KMS-11 (cell line): ENCODE data around the gene LRRC1.

Experiments
- H2AFZ ChIP-seq: fragments of 200-600 bp; sonication (generic); 2 replicates; pipeline ENCODE4 v1.6.1; 2016; ENCODE audit warnings: antibody characterized with exemption, mixed run types, low read depth
- H3K27ac ChIP-seq: fragments of 200-600 bp; sonication (generic); 2 replicates; pipeline ENCODE4 v1.6.1; 2016; ENCODE audit warnings: mild to moderate bottlenecking, mixed run types
- H3K27me3 ChIP-seq: fragments of 200-600 bp; sonication (generic); 2 replicates; pipeline ENCODE4 v1.6.1; 2017; ENCODE audit warnings: mild to moderate bottlenecking, low read depth, mixed run types, moderate library complexity; ENCODE audit not compliant: insufficient read depth
- H3K36me3 ChIP-seq: fragments of 200-600 bp; sonication (generic); 2 replicates; pipeline ENCODE4 v1.6.1; 2017; ENCODE audit warnings: mild to moderate bottlenecking, mixed run types; ENCODE audit not compliant: insufficient read depth
- H3K4me1 ChIP-seq: fragments of 200-600 bp; sonication (generic); 2 replicates; pipeline ENCODE4 v1.6.1; 2016; ENCODE audit warnings: mild to moderate bottlenecking, low read depth, mixed run types; ENCODE audit not compliant: poor library complexity, severe bottlenecking
- H3K4me2 ChIP-seq: fragments of 200-600 bp; sonication (generic); 2 replicates; pipeline ENCODE4 v1.7.0; 2016; ENCODE audit warnings: mild to moderate bottlenecking, mixed run types
- H3K4me3 ChIP-seq: fragments of 200-600 bp; sonication (generic); IDR thresholded peaks from 2 replicates; pipeline ENCODE4 v1.6.1; 2017; ENCODE audit warnings: low read depth, low read length, mixed read lengths; ENCODE audit not compliant: insufficient read depth
- H3K79me2 ChIP-seq: fragments of 200-600 bp; sonication (generic); 2 replicates; pipeline ENCODE4 v1.6.1; 2016; ENCODE audit warnings: low read depth, mixed run types; ENCODE audit not compliant: insufficient read depth
- H3K9ac ChIP-seq: fragments of 200-600 bp; sonication (generic); 2 replicates; pipeline ENCODE4 v1.6.1; 2016; ENCODE audit warnings: mild to moderate bottlenecking, mixed run types
- H4K20me1 ChIP-seq: fragments of 200-600 bp; sonication (generic); 2 replicates; pipeline ENCODE4 v1.6.1; 2016; ENCODE audit warnings: mild to moderate bottlenecking, mixed run types; ENCODE audit not compliant: insufficient read depth
- CTCF ChIP-seq: fragments of 200-600 bp; sonication (generic); conservative IDR thresholded peaks from 2 replicates; pipeline ENCODE4 v1.6.1; 2017; ENCODE audit warnings: low read depth, mild to moderate bottlenecking, antibody characterized with exemption, low read length, moderate library complexity, mixed read lengths

Gene LRRC1

GRCh38 chr6:53862662-53863462, 68.1 kb downstream of the LRRC1 start:
- Histone ChIP-seq H3K36me3 (no peaks in the 10 kb centered on the region; the same call in 1 of the 2 replicates), H3K4me3 (no peak overlapping the region), H4K20me1 (no peaks in the 10 kb centered on the region), H3K4me1 (peaks cover 9% of the 10 kb centered on the region), H3K27me3 (no peaks in the 10 kb centered on the region), H3K27ac (no peak overlapping the region), H3K9ac (no peak overlapping the region), H3K4me2 (no peak overlapping the region), H2AFZ (no peak overlapping the region), H3K79me2 (peaks cover 3% of the 10 kb centered on the region; the same call in 1 of the 2 replicates)
- no peak for TF ChIP-seq CTCF

GRCh38 chr6:53864781-53865180, 70.0 kb downstream of the LRRC1 start:
- Histone ChIP-seq H3K36me3 (no peaks in the 10 kb centered on the region), H3K27ac (no peak overlapping the region), H4K20me1 (no peaks in the 10 kb centered on the region), H3K4me2 (no peak overlapping the region), H3K27me3 (no peaks in the 10 kb centered on the region), H3K9ac (no peak overlapping the region), H3K4me1 (peaks cover 9% of the 10 kb centered on the region), H3K4me3 (no peak overlapping the region), H3K79me2 (peaks cover 3% of the 10 kb centered on the region; the same call in 1 of the 2 replicates), H2AFZ (no peak overlapping the region)
- no peak for TF ChIP-seq CTCF

DNA sequence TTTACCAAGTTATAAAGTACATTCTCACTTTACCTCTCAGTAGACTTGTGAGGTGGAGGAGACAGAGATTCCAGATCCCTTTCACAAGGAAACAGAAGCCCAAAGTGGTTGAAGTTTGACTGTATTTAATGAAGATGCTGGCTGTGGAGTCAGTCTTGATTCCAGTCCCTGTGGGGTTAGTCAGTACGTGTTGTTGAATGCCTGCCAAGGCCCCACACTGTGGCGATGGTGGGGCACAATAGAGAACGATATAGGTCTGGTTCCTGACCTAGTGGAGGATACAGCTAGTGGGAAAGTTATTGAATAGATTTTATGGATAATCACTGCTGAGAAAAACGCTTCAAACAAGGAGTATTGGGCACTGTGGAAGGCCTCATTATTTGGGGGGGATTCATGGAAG, 71.4 kb downstream of the LRRC1 start:
- H3K36me3 ChIP-seq, result no peaks in the 10 kb centered on the region
- no peak overlapping the region for H3K4me3 ChIP-seq
- H3K27me3 ChIP-seq, result no peaks in the 10 kb centered on the region
- H3K4me2 ChIP-seq, result no peak overlapping the region
- H4K20me1 ChIP-seq, result no peaks in the 10 kb centered on the region
- H3K79me2 ChIP-seq, result peaks cover 5% of the 10 kb centered on the region; the same call in 1 of the 2 replicates
- no peak for TF ChIP-seq CTCF
- H2AFZ ChIP-seq, result no peak overlapping the region
- no peak overlapping the region for H3K9ac ChIP-seq
- H3K4me1 ChIP-seq, result peaks cover 8% of the 10 kb centered on the region
- no peak overlapping the region for H3K27ac ChIP-seq

DNA sequence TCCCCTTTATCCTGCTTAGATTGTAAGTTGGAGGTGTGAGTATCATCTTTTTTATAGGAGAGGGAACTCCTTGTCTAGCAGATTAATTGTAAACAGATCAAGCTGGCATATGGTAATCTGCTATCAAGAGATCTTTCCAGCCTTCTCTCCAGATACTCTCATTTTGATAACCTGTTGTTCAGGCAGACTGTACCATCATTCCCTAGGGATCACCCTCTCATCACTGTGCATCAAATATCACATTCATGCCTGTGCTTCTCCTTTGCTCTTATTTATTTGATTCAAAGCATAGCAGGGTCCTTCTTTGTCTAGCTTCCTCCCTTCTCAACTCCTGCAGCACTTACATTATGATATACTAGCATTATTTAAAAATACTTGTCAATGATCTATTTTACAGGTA, 73.8 kb downstream of the LRRC1 start:
- Histone ChIP-seq H3K36me3 (no peaks in the 10 kb centered on the region), H4K20me1 (no peaks in the 10 kb centered on the region), H3K4me1 (no peaks in the 10 kb centered on the region), H2AFZ (no peak overlapping the region), H3K27me3 (no peaks in the 10 kb centered on the region), H3K27ac (no peak overlapping the region), H3K79me2 (peaks cover 17% of the 10 kb centered on the region; the same call in 1 of the 2 replicates), H3K9ac (no peak overlapping the region), H3K4me3 (no peak overlapping the region), H3K4me2 (no peak overlapping the region)
- TF ChIP-seq CTCF, result no peak
